H1 (cell line): ENCODE data around the gene SLC39A11.

ENCODE experiments used
- CHD2 ChIP-seq: IDR thresholded peaks from 2 replicates; pipeline ENCODE4 v1.6.1; 2012; ENCODE audit warnings: low read length, improper control_type of control experiment
- CTCF ChIP-seq, 3 experiments: IDR thresholded peaks; 1 replicate in 2 of 3; 2 replicates in 1 of 3; pipeline versions ENCODE4 v1.5.1 to v1.6.1; 2011; ENCODE audit warnings: low read length in 3 of 3, mild to moderate bottlenecking in 3 of 3, inconsistent platforms in 2 of 3, low read depth in 1 of 3, moderate library complexity in 1 of 3; ENCODE audit not compliant: insufficient read depth in 1 of 3; ENCODE audit errors: control extremely low read depth in 1 of 3
- EP300 ChIP-seq, 2 experiments: IDR thresholded peaks; 1 replicate in 1 of 2; 2 replicates in 1 of 2; pipeline ENCODE4 v1.6.1; 2011 to 2012; ENCODE audit warnings: low read depth in 2 of 2, low read length in 2 of 2, mild to moderate bottlenecking in 2 of 2, borderline replicate concordance in 1 of 2, inconsistent platforms in 1 of 2, moderate library complexity in 1 of 2
- POLR2AphosphoS5 ChIP-seq: IDR thresholded peaks from 2 replicates; pipeline ENCODE4 v1.6.1; 2011; ENCODE audit warnings: low read depth, low read length
- SRF ChIP-seq: IDR thresholded peaks from 2 replicates; pipeline ENCODE4 v1.6.1; 2011; ENCODE audit warnings: mild to moderate bottlenecking, low read depth, low read length, moderate library complexity
- YY1 ChIP-seq: IDR thresholded peaks from 2 replicates; pipeline ENCODE4 v1.6.1; 2011; ENCODE audit warnings: low read depth, mild to moderate bottlenecking, low read length
- ZNF274 ChIP-seq: IDR thresholded peaks from 2 replicates; pipeline ENCODE4 v1.7.0; 2012; ENCODE audit warnings: low read length, borderline replicate concordance; ENCODE audit errors: extremely low read depth

GRCh38 chr17:72639711-72640110 is 452.8 kb downstream of the SLC39A11 start:
- TF ChIP-seq CHD2 (no peak), YY1 (no peak), CTCF (IDR thresholded peaks at IDR 0.05; ENCODE audit: control extremely low read depth in 1 of 3, insufficient read depth in 1 of 3, low read depth in 1 of 3, low read length in 3 of 3) (no peak), POLR2AphosphoS5 (no peak), EP300 (IDR thresholded peaks at IDR 0.05; ENCODE audit: borderline replicate concordance in 1 of 2, low read depth in 2 of 2, low read length in 2 of 2) (no peak), ZNF274 (no peak), SRF (no peak)
